Measurements from ENCODE around the gene DEGS2.

The DEGS2 gene

DNA sequence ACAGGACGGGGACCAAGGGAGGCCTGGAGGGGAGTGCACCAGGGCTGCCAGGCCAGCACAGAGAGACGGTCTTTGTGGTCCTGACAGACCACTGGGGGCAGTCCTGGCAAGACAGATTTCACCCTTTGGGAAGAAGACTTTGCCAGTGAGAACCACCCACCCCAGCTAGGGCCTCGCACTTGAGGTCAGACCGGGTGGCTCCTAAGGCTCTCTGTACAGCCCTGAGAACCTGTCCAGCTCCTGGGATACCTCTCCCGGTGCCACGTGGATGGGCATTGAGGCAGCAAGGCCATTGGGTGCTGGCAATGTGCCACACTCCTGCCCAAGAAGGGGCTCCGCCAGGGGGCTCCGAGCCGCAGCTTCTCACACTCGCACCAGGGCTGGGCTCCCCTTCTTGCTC lies 42.4 kb downstream of the DEGS2 start:
- H3K4me3 ChIP-seq (ENCODE audit: low read depth, low read length) = no peak overlapping the region
- DNase-seq (ENCODE audit: low read depth) = no peak
- TF ChIP-seq CTCF (IDR thresholded peaks at IDR 0.05; ENCODE audit: low read depth, low read length, missing control alignments) = no peak

- no peak overlapping the region for H3K4me3 ChIP-seq (ENCODE audit: low read depth, low read length)
- no peak for TF ChIP-seq CTCF (IDR thresholded peaks at IDR 0.05; ENCODE audit: low read depth, low read length, missing control alignments)
- no peak for DNase-seq (ENCODE audit: low read depth)
Observed at GRCh38 chr14:100116134-100116533, 43.3 kb downstream of the DEGS2 start.

DNA sequence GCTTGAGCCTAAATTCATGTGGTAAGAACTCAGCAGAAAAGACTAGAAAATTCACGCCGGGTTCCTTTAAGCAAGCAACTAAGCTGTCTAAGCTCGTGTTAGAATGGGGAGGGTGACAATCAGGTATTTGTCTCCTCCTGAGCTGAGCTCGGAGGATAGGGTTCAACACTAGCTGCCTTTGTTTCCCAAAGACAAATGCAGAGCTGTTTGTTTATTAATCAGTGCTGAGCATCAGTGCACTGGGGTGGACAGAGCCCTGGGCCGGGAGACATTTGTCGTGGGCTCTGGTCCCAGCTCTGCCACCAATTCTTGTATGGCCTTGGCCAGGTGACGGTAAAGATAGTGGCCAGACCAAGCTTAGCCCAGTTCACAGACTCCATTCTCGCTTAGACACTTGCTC lies 43.7 kb downstream of the DEGS2 start:
- TF ChIP-seq CTCF (IDR thresholded peaks at IDR 0.05; ENCODE audit: low read depth, low read length, missing control alignments) = no peak
- no peak for DNase-seq (ENCODE audit: low read depth)
- no peak overlapping the region for H3K4me3 ChIP-seq (ENCODE audit: low read depth, low read length)

GRCh38 chr14:100115236-100115635 lies 44.2 kb downstream of the DEGS2 start:
- TF ChIP-seq CTCF (IDR thresholded peaks at IDR 0.05; ENCODE audit: low read depth, low read length, missing control alignments) = no peak
- DNase-seq (ENCODE audit: low read depth) = no peak
- no peak overlapping the region for H3K4me3 ChIP-seq (ENCODE audit: low read depth, low read length)

GRCh38 chr14:100114109-100114765 lies 45.2 kb downstream of the DEGS2 start:
- no peak for TF ChIP-seq CTCF (IDR thresholded peaks at IDR 0.05; ENCODE audit: low read depth, low read length, missing control alignments)
- no peak overlapping the region for H3K4me3 ChIP-seq (ENCODE audit: low read depth, low read length)
- no peak for DNase-seq (ENCODE audit: low read depth)

DNA sequence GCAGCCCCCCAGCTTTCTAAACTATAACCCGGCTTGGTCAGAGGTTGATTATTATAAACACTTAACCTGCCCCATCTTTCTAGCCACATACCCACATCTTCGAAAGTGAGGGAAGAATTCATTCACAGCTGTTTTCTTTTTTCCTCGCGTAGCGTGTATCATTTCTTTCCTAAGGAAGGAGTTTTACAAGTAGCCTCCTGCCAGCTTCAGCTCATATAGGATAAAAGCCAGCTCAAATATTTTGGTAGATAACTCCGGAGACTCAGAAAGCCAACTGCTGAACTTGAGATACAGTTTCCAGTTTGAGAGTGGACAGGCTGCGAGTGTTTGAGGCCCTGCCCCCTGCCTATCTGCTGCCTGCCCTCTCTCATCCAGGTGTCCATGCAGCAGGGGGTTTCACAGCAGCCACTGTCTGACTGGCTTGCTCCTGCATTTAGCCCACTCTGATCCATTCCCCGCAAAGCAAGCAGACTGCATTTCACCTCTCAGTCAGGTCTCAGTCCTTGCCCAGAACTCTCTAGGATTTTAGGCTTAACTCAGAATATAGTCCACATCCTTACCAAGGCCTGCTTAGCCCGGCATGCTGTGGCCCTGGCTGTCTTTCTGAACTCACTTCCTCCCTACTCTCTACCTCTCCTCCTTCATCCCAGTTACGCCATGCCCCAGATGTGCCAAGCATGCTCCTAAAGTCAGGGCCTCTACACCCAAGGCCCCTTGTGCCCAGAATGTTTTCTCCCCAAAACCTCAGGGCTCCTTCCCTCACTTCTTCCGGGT lies 47.3 kb downstream of the DEGS2 start:
- no peak for DNase-seq (ENCODE audit: low read depth)
- H3K4me3 ChIP-seq (ENCODE audit: low read depth, low read length) = no peak overlapping the region
- no peak for TF ChIP-seq CTCF (IDR thresholded peaks at IDR 0.05; ENCODE audit: low read depth, low read length, missing control alignments)
